ENCODE results near the gene CNTN5. TPM values are rescaled to one million over a fixed set of nuclear protein-coding genes. Genes with fewer than 3 reads are reported as not detected.

CNTN5 gene
- total RNA-seq, 2 donors from 2014 or later, result 1.4 to 3.3 TPM

DNA sequence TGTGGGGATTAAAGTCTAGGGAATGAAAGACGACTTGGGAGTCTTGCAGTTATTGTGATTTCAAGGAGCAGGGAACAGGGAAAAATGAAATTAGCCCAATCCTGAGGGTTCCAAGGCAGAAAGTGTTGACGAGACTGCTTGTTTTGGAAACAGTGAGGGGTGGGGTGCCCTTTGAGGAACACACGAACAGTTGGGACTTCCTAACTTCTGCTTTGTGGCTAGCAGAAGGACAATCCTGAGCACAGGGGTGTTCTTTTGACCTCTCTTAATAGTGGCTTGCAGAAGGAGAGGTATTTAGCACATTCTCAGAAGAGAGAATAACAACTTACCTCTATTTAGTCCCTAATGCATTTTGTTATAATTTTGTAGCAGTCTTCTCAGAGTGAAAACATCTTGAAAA is 1120.5 kb downstream of the CNTN5 start:
- TF ChIP-seq, protein P1, sequence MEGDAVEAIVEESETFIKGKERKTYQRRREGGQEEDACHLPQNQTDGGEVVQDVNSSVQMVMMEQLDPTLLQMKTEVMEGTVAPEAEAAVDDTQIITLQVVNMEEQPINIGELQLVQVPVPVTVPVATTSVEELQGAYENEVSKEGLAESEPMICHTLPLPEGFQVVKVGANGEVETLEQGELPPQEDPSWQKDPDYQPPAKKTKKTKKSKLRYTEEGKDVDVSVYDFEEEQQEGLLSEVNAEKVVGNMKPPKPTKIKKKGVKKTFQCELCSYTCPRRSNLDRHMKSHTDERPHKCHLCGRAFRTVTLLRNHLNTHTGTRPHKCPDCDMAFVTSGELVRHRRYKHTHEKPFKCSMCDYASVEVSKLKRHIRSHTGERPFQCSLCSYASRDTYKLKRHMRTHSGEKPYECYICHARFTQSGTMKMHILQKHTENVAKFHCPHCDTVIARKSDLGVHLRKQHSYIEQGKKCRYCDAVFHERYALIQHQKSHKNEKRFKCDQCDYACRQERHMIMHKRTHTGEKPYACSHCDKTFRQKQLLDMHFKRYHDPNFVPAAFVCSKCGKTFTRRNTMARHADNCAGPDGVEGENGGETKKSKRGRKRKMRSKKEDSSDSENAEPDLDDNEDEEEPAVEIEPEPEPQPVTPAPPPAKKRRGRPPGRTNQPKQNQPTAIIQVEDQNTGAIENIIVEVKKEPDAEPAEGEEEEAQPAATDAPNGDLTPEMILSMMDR (conservative IDR thresholded peaks at IDR 0.05), result no peak
- Histone ChIP-seq H3K9me3 (ENCODE audit: control insufficient read depth, low read length) (no peaks in the 10 kb centered on the region), H3K36me3 (ENCODE audit: control insufficient read depth, insufficient read depth, low read length) (no peaks in the 10 kb centered on the region), H3K4me3 (ENCODE audit: low read length) (no peak overlapping the region), H3K27me3 (ENCODE audit: control insufficient read depth, insufficient read depth, low read length, poor library complexity, severe bottlenecking) (peaks cover 47% of the 10 kb centered on the region), H3K9ac (ENCODE audit: extremely low read depth, low read length, poor library complexity, severe bottlenecking) (no peak overlapping the region), H3K27ac (ENCODE audit: low read depth, low read length) (no peak overlapping the region), H3K4me1 (ENCODE audit: control insufficient read depth, insufficient read depth, low read length) (peaks cover 4% of the 10 kb centered on the region)
- no peak for DNase-seq
- Mint-ChIP-seq H3K36me3 (ENCODE audit: low read depth) (no peaks in the 10 kb centered on the region), H3K27ac (no peak overlapping the region), H3K9me3 (no peaks in the 10 kb centered on the region), H3K4me1 (peaks cover 4% of the 10 kb centered on the region), H3K27me3 (ENCODE audit: insufficient read depth) (peaks cover 10% of the 10 kb centered on the region), H3K4me3 (no peak overlapping the region)
- WGBS, 2 experiments (ENCODE audit: insufficient coverage in 1 of 2, insufficient read length in 1 of 2), result 84 to 100% methylated on average over 1 to 3 of the region's 3 CpGs

- peaks cover 6% of the 10 kb centered on the region for H3K9me3 Mint-ChIP-seq
- no peaks in the 10 kb centered on the region for H3K36me3 ChIP-seq (ENCODE audit: control insufficient read depth, insufficient read depth, low read length)
- no peaks in the 10 kb centered on the region for H3K36me3 Mint-ChIP-seq (ENCODE audit: low read depth)
- no peaks in the 10 kb centered on the region for H3K27me3 Mint-ChIP-seq (ENCODE audit: insufficient read depth)
- H3K4me1 Mint-ChIP-seq, result peaks cover 5% of the 10 kb centered on the region
- H3K9ac ChIP-seq (ENCODE audit: extremely low read depth, low read length, poor library complexity, severe bottlenecking), result no peak overlapping the region
- H3K4me1 ChIP-seq (ENCODE audit: control insufficient read depth, insufficient read depth, low read length), result no peaks in the 10 kb centered on the region
- no peaks in the 10 kb centered on the region for H3K27me3 ChIP-seq (ENCODE audit: control insufficient read depth, insufficient read depth, low read length, poor library complexity, severe bottlenecking)
- TF ChIP-seq, protein P1 (conservative IDR thresholded peaks at IDR 0.05), result no peak
- no peak overlapping the region for H3K4me3 ChIP-seq (ENCODE audit: low read length)
- H3K27ac ChIP-seq (ENCODE audit: low read depth, low read length), result no peak overlapping the region
- no peak overlapping the region for H3K4me3 Mint-ChIP-seq
- H3K9me3 ChIP-seq (ENCODE audit: control insufficient read depth, low read length), result no peaks in the 10 kb centered on the region
- WGBS, 2 experiments (ENCODE audit: insufficient coverage in 1 of 2, insufficient read length in 1 of 2), result 78 to 79% methylated on average over 3 to 6 of the region's 6 CpGs
- no peak overlapping the region for H3K27ac Mint-ChIP-seq
- DNase-seq, result no peak
Observed at GRCh38 chr11:100151944-100152343, 1131.2 kb downstream of the CNTN5 start.

DNA sequence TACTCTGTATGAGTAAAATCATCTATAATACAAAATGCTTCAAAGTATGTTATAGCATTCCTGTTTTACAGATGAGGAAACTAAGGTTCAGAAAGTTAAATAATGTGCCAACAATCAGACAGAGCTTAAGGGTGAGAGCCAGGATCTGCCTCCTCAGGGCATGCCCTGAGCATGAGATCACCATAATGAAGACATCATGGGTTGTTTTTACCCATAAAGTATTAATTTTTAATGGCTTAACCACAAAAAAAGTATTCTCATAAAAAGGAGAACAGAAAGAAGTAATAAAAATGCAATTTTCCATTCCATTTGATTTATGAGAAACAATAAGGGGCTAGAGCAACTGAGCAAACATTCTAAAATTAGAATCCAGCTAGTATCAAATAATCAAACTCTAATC is 1132.0 kb downstream of the CNTN5 start:
- no peaks in the 10 kb centered on the region for H3K9me3 ChIP-seq (ENCODE audit: control insufficient read depth, low read length)
- Mint-ChIP-seq H3K27ac (no peak overlapping the region), H3K4me1 (peaks cover 5% of the 10 kb centered on the region), H3K9me3 (peaks cover 6% of the 10 kb centered on the region), H3K36me3 (ENCODE audit: low read depth) (no peaks in the 10 kb centered on the region), H3K4me3 (no peak overlapping the region), H3K27me3 (ENCODE audit: insufficient read depth) (no peaks in the 10 kb centered on the region)
- H3K4me1 ChIP-seq (ENCODE audit: control insufficient read depth, insufficient read depth, low read length), result no peaks in the 10 kb centered on the region
- DNase-seq, result no peak
- H3K27ac ChIP-seq (ENCODE audit: low read depth, low read length), result no peak overlapping the region
- no peaks in the 10 kb centered on the region for H3K27me3 ChIP-seq (ENCODE audit: control insufficient read depth, insufficient read depth, low read length, poor library complexity, severe bottlenecking)
- TF ChIP-seq, protein P1 (conservative IDR thresholded peaks at IDR 0.05), result no peak
- no peaks in the 10 kb centered on the region for H3K36me3 ChIP-seq (ENCODE audit: control insufficient read depth, insufficient read depth, low read length)
- H3K4me3 ChIP-seq (ENCODE audit: low read length), result no peak overlapping the region
- H3K9ac ChIP-seq (ENCODE audit: extremely low read depth, low read length, poor library complexity, severe bottlenecking), result no peak overlapping the region
